Omental fat pad (tissue), 4 donors: ENCODE data around the gene SERPINB1. TPM values are rescaled to one million over a fixed set of nuclear protein-coding genes. Genes with fewer than 3 reads are reported as not detected.
A peak's percentile ranks its signal among the peaks of the same experiment; 100 is the strongest.

Experiments
- ATAC-seq: fragments of 150-250 bp; one replicate; pipeline ENCODE4 v1.9.1; 2016; ENCODE audit warnings: mild to moderate bottlenecking, moderate library complexity; ENCODE audit not compliant: low FRiP score
- DNase-seq: peaks from one replicate; pipeline ENCODE4 v3.0.0-alpha.2; 2019; ENCODE audit warnings: low spot score
- CTCF ChIP-seq, 3 donors: fragments of 450-650 bp; IDR thresholded peaks; one replicate each; pipeline ENCODE4 v1.5.1; 2016 to 2017; ENCODE audit warnings: antibody characterized with exemption in 3 of 3, mild to moderate bottlenecking in 3 of 3, moderate library complexity in 2 of 3
- total RNA-seq, 4 donors: library from RNA; depleted of rRNA; stranded (reverse); fragments of >200 nt; gene quantifications; one replicate each; pipeline ENCODE4 v1.1.0, GENCODE V29; 2016

The SERPINB1 gene
- total RNA-seq, 4 donors from 2014 or later = 40.8 to 146 (median 50.1) TPM

GRCh38 chr6:2812695-2813094 is 29.0 kb downstream of the SERPINB1 start:
- ATAC-seq (no peak), DNase-seq (no peak)
- no peak for TF ChIP-seq CTCF (IDR thresholded peaks at IDR 0.05)

GRCh38 chr6:2810092-2810671 is 31.5 kb downstream of the SERPINB1 start:
- ATAC-seq (peak; percentile 97), DNase-seq (no peak)
- TF ChIP-seq CTCF (IDR thresholded peaks at IDR 0.05) = no peak

GRCh38 chr6:2809015-2809414 is 32.6 kb downstream of the SERPINB1 start:
- DNase-seq = no peak
- TF ChIP-seq CTCF (IDR thresholded peaks at IDR 0.05) = no peak
- ATAC-seq = no peak

DNA sequence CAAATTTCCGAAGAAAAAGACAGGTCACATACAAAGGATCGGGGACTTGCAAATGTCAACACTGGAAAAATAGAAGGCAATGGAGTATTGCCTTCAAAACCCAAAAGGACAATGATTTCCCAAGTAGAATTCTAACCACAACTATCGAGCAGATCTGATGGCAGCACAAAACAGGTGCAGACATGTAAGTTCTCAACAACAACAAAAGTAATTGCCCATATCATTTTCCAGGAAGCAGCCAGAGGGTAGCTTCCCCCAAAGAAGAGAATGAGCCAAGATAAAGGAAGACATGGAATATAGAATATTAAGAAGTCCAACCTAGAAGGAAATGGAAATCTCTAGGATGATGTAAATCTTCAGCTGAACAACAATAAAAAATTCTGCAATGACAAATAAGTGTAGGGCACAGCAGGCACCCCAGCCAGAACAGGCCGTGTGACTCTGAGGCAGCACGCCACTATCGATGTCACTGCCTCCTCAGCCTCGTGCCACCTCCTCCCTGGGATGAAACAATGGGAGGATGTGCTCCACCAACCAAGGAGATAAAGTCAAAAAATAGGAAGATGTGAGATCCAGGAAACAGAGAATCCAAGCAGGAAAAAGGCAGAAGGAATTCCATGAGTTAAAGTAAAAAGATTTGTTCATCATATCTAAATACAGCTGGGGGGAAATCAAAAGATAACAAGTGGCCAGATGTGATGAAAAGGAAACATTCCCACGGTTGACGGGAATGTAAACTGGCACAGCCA is 34.1 kb downstream of the SERPINB1 start:
- DNase-seq (no peak), ATAC-seq (no peak)
- TF ChIP-seq CTCF (IDR thresholded peaks at IDR 0.05) = no peak

GRCh38 chr6:2806644-2807043 is 35.0 kb downstream of the SERPINB1 start:
- ATAC-seq (no peak), DNase-seq (no peak)
- TF ChIP-seq CTCF (IDR thresholded peaks at IDR 0.05) = no peak

GRCh38 chr6:2805031-2805430 is 36.6 kb downstream of the SERPINB1 start:
- ATAC-seq = no peak
- no peak for DNase-seq
- TF ChIP-seq CTCF (IDR thresholded peaks at IDR 0.05) = no peak

DNA sequence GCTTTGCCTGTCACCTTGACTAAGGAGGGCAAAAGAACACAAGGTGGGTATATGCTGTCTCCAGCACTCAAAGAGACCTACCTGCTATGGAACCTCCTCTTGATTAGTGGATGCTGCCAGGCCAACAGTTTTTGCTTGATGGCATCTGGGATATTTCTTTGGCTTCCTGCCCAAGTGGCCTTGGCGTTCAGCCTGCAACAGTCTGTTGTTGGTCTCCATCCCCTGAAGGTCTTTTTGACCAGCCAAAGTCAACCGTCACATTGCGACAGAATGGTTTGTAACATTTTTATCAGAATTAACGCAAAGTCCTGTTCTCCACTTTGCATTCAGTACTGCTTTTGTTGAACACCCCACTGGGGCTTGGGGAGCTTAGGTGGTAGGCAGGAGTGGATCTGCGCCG is 37.1 kb downstream of the SERPINB1 start:
- TF ChIP-seq CTCF (IDR thresholded peaks at IDR 0.05) = no peak
- DNase-seq (no peak), ATAC-seq (no peak)
